CD1c-positive myeloid dendritic cell (primary cell): ENCODE results near the gene IGFALS.

Source experiments
- DNase-seq: peaks from one replicate; pipeline ENCODE4 v3.0.0-alpha.2; 2016; ENCODE audit errors: extremely low spot score

Gene IGFALS

GRCh38 chr16:1744338-1744840, 49.1 kb downstream of the IGFALS start:
- no peak for DNase-seq

GRCh38 chr16:1743376-1744337, 49.8 kb downstream of the IGFALS start:
- no peak for DNase-seq

GRCh38 chr16:1741553-1742165, 51.8 kb downstream of the IGFALS start:
- DNase-seq: no peak

GRCh38 chr16:1740781-1741490, 52.6 kb downstream of the IGFALS start:
- no peak for DNase-seq
